HG03045 (cell line): Measurements from ENCODE around the gene B4GALNT3.

Source experiments
- ATAC-seq: cut with Tn5 transposase; IDR thresholded peaks from one replicate; pipeline ENCODE4 v1.9.1; 2021; ENCODE audit warnings: mild to moderate bottlenecking, moderate library complexity; ENCODE audit not compliant: unreplicated experiment

B4GALNT3 gene

DNA sequence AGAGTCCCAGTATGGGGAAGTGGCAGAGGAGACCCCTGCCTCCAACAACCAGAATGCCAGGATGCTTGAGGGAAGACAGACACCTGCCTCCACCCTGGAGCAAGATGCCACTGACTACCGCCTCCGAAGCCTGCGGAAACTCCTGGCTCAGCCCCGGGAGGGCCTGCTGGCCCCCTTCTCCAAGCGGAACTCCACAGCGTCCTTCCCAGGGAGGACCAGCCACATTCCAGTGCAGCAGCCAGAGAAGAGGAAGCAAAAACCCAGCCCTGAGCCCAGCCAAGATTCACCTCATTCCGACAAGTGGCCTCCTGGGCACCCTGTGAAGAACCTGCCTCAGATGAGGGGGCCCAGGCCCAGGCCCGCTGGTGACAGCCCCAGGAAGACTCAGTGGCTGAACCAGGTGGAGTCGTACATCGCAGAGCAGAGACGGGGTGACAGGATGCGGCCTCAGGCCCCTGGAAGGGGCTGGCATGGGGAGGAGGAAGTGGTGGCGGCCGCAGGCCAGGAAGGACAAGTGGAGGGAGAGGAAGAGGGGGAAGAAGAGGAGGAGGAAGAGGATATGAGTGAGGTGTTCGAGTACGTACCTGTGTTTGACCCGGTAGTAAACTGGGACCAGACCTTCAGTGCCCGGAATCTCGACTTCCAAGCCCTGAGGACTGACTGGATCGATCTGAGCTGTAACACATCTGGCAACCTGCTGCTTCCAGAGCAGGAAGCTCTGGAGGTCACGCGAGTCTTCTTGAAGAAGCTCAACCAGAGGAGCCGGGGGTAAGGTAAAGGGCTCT lies 93.7 kb downstream of the B4GALNT3 start:
- ATAC-seq: no peak

DNA sequence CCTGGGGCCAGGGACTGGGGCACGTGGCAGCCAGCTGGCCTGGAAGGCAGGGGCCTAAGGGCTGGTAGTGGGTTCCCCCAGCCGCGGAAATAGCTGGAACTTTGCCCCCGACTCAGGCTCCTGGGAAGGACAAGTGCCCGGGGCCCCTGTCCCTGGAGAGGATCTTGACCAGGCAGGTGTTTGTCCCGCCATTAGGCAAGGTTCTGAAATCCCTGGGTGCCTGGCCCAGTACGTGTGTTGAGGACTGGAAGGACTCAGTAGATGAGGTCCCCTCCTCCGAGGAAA lies 94.2 kb downstream of the B4GALNT3 start:
- ATAC-seq: no peak

DNA sequence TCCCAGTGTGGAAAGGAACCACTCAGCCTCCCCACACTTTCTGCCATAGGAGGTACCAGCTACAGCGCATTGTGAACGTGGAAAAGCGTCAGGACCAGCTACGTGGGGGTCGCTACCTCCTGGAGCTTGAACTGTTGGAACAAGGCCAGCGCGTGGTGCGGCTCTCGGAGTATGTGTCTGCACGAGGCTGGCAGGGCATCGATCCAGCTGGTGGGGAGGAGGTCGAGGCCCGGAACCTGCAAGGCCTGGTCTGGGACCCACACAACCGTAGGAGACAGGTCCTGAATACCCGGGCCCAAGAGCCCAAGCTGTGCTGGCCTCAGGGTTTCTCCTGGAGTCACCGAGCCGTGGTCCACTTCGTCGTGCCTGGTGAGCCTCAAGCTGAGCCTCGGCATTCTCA lies 96.8 kb downstream of the B4GALNT3 start:
- no peak for ATAC-seq

GRCh38 chr12:558580-558979 lies 98.8 kb downstream of the B4GALNT3 start:
- ATAC-seq: no peak

GRCh38 chr12:559208-559905 lies 99.6 kb downstream of the B4GALNT3 start:
- ATAC-seq: no peak

- ATAC-seq: no peak
These were observed 100.2 kb downstream of the B4GALNT3 start for GRCh38 chr12:559906-560455.

DNA sequence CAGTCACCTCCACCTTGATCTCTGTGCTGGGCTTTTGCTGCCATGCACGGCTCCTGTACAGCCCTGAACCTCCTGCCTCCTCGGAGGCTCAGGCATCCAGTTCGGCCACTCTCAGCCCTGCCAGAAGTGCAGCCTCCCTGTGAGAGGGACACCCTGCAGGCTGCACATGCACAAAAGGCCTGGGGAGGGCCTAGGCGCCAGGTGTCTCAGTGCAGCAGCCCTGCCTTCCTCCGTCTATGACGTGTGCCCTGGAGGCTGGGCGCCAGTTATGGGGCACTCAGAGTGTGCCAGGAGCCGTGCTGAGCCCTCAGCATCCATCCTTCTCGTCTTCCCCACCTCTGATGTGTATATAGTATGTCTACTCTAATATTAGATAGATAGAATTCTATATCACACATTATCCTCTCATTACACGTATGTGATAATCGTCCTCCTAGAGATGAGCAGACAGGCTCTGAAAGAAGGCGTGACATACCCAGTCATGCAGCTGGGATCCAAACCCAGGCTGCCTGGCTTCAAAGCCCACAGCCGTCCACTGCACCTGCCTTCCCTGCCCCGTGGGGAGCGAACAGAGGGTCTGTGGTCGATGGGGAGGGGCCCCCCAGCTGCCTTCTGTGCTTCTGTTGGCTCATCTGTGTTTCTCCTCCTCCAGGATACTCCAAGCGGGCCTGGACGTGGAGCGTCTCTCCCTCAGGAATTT lies 101.1 kb downstream of the B4GALNT3 start:
- no peak for ATAC-seq

DNA sequence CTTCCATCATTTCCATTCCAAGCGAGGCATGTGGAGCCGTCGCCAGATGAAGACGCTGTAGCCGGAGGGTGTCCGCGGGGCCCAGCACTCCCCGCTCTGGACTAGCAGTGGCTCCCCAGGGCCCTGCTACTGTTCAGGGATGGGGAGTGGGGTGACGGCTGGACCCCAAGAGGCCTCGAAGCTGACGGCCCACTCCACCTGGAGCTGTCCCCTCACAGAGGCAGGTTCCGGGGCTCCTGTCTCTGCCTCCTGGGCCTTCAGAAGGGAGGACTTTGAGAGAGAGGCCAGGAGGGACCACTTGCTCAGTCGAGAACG lies 101.6 kb downstream of the B4GALNT3 start:
- ATAC-seq: no peak

- no peak for ATAC-seq
These were observed 102.3 kb downstream of the B4GALNT3 start for GRCh38 chr12:561908-562593.

DNA sequence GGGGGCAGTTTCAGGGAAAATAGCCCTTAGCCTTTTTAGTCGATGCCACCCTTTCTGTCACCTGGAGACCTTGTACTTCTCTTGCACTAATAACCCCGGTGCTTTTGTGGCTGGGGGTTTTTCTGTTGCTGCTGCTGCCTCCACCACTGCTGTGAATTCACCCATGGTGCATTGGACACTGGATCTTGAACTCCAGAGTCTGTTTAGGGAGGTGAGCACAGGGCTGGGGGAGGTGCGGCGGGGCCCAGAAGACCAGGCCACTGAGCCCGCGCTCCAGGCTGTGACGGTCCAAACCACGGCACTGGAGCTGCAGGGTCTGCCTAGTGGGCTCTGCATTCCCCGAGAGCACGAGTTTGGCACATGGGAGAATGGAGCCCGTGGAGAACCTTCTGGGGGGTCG lies 102.9 kb downstream of the B4GALNT3 start:
- no peak for ATAC-seq

DNA sequence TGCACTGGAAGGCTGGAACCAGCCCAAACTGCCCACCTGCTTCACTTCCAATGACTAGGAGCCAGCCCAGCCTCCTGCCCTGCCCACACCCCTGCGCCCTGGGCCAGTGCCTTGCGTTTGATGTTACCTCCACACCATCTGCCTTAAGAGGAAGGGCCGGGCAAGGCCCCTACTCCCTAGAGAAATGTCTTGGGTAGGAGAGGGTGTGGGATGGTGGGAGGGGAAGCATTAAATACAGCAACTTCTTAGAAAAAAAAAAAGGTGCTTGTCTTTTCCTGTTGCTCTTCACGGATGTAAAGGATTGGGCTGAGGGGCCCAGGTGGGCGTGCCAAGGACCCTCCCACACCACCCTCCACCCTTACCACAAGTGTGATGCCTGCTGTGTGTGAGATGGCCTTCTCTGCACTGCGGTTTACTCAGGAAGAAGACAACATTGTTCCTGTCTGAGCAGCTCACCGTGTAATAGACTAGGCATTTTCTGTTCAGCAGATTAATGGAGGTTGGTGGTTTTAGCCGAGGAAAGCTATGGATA lies 103.6 kb downstream of the B4GALNT3 start:
- no peak for ATAC-seq

GRCh38 chr12:563787-564298 lies 104.1 kb downstream of the B4GALNT3 start:
- ATAC-seq: no peak

DNA sequence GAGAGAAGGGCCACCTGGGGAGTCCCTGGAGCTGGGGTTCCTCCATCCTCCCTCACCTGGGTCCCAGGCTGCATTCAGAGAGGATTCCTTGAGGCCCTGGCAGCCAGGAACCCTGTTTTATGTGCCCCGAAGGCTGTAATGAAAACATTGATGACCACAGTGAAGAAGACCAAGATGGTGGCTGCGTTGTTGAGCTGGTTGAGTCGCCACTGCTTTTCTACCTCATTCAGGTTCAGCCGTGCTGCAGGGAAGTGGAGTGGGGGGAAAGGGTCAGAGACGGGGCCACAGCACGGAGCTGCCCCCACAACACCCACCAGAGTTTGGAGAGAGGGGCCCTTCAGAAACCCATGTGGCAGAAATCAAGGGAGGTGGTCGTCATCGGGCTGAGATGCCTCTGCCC lies 105.4 kb downstream of the B4GALNT3 start:
- ATAC-seq: no peak

GRCh38 chr12:565589-566105 lies 105.9 kb downstream of the B4GALNT3 start:
- no peak for ATAC-seq

DNA sequence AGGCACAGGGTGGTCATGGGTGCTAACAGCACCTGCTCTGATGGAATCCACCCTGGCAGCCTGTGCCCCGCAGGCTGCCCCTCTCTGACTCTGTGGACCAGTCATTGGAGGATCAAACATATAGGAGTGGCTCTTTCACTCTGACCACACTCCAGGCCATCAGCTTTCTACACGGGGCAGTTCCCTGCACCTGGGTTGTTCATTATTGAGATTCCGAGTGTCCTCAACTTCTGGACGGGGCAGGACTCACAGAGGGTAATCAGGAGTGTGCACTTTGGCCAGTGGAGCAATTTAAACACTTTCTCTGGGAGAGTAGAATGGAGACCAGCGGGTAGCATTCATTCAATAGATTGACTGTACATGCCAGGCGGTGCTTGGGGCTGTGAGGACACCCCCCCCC lies 108.7 kb downstream of the B4GALNT3 start:
- ATAC-seq: no peak

DNA sequence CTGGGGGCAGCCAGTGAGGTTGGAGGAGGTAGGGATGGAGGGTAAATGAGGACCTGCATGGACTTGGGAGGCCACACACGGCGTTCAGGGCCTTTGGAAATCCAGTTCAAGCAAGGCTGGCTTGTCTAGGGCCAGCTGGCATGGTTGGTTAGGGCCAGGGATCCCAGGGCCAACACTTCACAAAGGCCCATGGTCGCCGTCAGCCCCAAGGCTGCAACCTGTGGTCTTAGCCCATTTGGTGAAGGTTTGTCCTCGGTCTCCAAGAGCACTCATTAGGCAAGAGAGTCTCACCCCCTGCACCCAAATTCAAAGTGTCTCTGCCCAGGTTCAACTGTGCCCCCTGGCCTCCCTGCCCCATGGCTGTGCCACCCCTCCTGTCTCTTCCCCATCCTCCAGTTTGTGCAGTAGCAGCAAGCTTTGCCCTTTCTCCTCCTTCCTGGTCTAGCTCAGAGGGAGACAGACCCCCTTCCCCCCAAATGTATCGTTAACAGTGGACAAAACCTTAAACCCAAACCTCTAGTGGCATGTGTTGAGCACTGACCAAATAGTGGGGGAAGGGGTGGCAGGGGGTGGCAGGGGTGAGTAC lies 109.4 kb downstream of the B4GALNT3 start:
- ATAC-seq: no peak

DNA sequence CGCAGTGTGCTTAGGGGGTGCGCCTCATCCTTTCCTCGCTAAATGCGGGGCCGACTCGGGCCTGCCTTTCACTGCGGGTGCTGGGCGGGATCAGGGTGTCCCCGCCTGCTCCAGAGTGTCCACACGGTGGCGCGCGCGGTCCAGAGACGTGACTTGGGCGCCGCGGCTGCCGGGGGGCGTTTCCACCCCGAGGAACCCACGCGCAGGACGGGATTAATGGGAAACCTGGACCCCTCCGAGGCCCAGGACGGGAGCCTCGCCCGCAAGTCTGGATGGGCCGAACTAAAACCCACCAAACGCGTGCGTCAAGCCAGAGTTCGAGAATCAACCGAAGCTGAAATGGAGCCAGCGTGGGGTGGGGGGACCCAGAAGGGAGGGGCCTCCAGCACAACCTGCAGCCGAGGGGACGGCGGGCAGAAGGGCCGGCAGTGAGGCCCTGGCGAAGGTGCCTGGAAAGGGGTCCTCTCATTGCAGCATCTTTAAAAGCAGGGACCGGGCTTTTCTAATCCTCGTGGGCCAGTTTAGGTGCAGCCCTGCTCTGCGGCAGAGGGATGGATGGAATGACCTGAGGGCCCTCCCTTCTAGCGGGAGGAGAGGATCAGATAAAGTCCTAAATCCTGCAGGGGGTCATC lies 110.2 kb downstream of the B4GALNT3 start:
- ATAC-seq: no peak

GRCh38 chr12:570435-570920 lies 110.7 kb downstream of the B4GALNT3 start:
- ATAC-seq: no peak

- no peak for ATAC-seq
These were observed 111.4 kb downstream of the B4GALNT3 start for GRCh38 chr12:570921-571794.
